PFSK-1 (cell line): ENCODE measurements around the gene GRK4.

Experiments
- POLR2AphosphoS5 ChIP-seq: IDR thresholded peaks from 2 replicates; pipeline ENCODE4 v1.6.1; 2012; ENCODE audit warnings: low read depth, mild to moderate bottlenecking, control low read depth, low read length, moderate library complexity
- SIN3A ChIP-seq: IDR thresholded peaks from 2 replicates; pipeline ENCODE4 v1.6.1; 2012; ENCODE audit warnings: mild to moderate bottlenecking, low read length, moderate library complexity, borderline replicate concordance; ENCODE audit not compliant: insufficient read depth
- TAF1 ChIP-seq: IDR thresholded peaks from 2 replicates; pipeline ENCODE4 v1.6.1; 2012; ENCODE audit warnings: low read length, control low read depth, borderline replicate concordance; ENCODE audit not compliant: insufficient read depth

- TF ChIP-seq TAF1 = no peak
- no peak for TF ChIP-seq POLR2AphosphoS5
- no peak for TF ChIP-seq SIN3A
Observed at GRCh38 chr4:3054169-3054759, 90.9 kb downstream of the GRK4 start.
